ENCODE data around the gene RBM47. TPM values are rescaled to one million over a fixed set of nuclear protein-coding genes. Genes with fewer than 3 reads are reported as not detected.

The RBM47 gene
- total and polyA plus RNA-seq, 2 experiments from 2014 or later: 35.6 to 139 TPM

DNA sequence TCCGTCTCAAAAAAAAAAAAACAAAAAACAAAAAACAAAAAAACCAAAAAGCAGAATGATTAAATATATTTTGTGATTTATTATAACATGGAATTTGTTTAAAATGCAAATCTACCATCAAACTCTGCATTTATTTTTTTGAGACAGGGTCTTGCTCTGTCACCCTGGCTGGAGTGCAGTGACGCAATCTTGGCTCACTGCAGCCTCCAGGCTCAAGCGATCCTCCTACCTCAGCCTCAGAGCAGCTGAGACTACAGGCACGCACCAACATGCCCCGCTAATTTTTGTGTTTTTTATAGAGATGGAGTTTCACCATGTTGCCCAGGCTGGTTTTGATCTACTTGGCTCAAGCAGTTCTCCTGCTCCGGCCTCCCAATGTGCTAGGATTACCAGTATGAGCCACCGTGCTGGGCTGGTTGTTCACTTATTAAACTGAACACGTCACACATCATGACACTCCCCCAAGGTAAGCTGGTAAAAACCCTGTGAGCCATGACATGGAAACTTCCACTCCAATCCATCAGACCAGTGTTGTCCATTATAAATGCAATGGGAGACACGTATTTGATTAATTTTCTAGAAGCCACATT is 45.7 kb downstream of the RBM47 start (continued):
- TF ChIP-seq, protein P1, sequence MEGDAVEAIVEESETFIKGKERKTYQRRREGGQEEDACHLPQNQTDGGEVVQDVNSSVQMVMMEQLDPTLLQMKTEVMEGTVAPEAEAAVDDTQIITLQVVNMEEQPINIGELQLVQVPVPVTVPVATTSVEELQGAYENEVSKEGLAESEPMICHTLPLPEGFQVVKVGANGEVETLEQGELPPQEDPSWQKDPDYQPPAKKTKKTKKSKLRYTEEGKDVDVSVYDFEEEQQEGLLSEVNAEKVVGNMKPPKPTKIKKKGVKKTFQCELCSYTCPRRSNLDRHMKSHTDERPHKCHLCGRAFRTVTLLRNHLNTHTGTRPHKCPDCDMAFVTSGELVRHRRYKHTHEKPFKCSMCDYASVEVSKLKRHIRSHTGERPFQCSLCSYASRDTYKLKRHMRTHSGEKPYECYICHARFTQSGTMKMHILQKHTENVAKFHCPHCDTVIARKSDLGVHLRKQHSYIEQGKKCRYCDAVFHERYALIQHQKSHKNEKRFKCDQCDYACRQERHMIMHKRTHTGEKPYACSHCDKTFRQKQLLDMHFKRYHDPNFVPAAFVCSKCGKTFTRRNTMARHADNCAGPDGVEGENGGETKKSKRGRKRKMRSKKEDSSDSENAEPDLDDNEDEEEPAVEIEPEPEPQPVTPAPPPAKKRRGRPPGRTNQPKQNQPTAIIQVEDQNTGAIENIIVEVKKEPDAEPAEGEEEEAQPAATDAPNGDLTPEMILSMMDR (conservative IDR thresholded peaks at IDR 0.05; ENCODE audit: low read depth in 2 of 2): no peak
- TF ChIP-seq JUNB (IDR thresholded peaks at IDR 0.05; ENCODE audit: unreplicated experiment) (no peak), CREB1 (CRISPR knock-in tag; IDR thresholded peaks at IDR 0.05; ENCODE audit: low read depth) (no peak), ZNF114 (CRISPR knock-in tag; IDR thresholded peaks at IDR 0.05) (no peak), EZH2 (IDR thresholded peaks at IDR 0.05; ENCODE audit: low read depth, unreplicated experiment) (no peak), POLR2AphosphoS5 (IDR thresholded peaks at IDR 0.05; ENCODE audit: low read depth) (no peak), EZH2phosphoT487 (IDR thresholded peaks at IDR 0.05; ENCODE audit: unreplicated experiment) (no peak), NANOG (IDR thresholded peaks at IDR 0.05; ENCODE audit: borderline replicate concordance) (no peak)
- TF ChIP-seq, protein P2, sequence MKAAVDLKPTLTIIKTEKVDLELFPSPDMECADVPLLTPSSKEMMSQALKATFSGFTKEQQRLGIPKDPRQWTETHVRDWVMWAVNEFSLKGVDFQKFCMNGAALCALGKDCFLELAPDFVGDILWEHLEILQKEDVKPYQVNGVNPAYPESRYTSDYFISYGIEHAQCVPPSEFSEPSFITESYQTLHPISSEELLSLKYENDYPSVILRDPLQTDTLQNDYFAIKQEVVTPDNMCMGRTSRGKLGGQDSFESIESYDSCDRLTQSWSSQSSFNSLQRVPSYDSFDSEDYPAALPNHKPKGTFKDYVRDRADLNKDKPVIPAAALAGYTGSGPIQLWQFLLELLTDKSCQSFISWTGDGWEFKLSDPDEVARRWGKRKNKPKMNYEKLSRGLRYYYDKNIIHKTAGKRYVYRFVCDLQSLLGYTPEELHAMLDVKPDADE (IDR thresholded peaks at IDR 0.05): no peak

DNA sequence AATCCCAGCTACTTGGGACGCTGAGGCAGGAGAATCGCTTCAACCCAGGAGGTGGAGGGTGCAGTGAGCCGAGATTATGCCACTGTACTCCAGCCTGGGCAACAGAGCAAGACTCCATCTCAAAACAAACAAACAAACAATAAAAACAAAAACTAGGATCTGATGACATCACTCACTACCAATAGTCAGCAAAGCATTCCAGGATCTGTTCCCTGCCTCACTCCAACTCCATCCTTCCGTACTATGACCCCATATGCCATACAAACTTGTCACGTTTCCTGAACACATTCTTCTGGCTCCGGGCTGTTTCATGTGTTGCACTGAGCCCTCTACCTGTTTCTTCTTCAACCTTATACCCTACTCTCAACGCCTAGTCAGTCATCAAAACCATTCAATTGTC is 47.3 kb downstream of the RBM47 start:
- Histone ChIP-seq H3K79me2 (replicated peaks; ENCODE audit: insufficient read depth) (peaks cover 99% of the 10 kb centered on the region), H3K36me3 (ENCODE audit: insufficient read depth) (no peaks in the 10 kb centered on the region), H3K4me1 (ENCODE audit: insufficient read depth) (peaks cover 31% of the 10 kb centered on the region), H3K27ac (ENCODE audit: low read depth) (0 out of 2 replicates have a peak overlapping the region, but pooled peaks have one; percentile 66), H4K20me1 (replicated peaks; ENCODE audit: insufficient read depth) (peaks cover 16% of the 10 kb centered on the region), H3K4me2 (no peak overlapping the region), H3K9me2 (ENCODE audit: insufficient read depth) (no peaks in the 10 kb centered on the region), H2AFZ (no peak overlapping the region), H3K4me3 (no peak overlapping the region), H3F3A (replicated peaks; ENCODE audit: low read depth) (no peaks in the 10 kb centered on the region; the same call in 1 of the 2 replicates), H3K27me3 (ENCODE audit: insufficient read depth) (no peaks in the 10 kb centered on the region)
- peaks cover 25% of the 10 kb centered on the region for H3K36me3 Mint-ChIP-seq (ENCODE audit: low read depth)
- H3K4me1 Mint-ChIP-seq: peaks cover 56% of the 10 kb centered on the region
- H3K27ac Mint-ChIP-seq: peak overlapping the region; percentile 41; the same call in 1 of the 2 replicates
- H3K9me3 Mint-ChIP-seq: no peaks in the 10 kb centered on the region; the same call in 2 of the 3 replicates
- ATAC-seq (no peak), DNase-seq (ENCODE audit: low spot score) (no peak)
- H3K27me3 Mint-ChIP-seq (ENCODE audit: insufficient read depth, low read depth, poor library complexity): peaks cover 4% of the 10 kb centered on the region
- H3K4me3 Mint-ChIP-seq: no peak overlapping the region; the same call in 2 of the 3 replicates
- TF ChIP-seq, protein P3, sequence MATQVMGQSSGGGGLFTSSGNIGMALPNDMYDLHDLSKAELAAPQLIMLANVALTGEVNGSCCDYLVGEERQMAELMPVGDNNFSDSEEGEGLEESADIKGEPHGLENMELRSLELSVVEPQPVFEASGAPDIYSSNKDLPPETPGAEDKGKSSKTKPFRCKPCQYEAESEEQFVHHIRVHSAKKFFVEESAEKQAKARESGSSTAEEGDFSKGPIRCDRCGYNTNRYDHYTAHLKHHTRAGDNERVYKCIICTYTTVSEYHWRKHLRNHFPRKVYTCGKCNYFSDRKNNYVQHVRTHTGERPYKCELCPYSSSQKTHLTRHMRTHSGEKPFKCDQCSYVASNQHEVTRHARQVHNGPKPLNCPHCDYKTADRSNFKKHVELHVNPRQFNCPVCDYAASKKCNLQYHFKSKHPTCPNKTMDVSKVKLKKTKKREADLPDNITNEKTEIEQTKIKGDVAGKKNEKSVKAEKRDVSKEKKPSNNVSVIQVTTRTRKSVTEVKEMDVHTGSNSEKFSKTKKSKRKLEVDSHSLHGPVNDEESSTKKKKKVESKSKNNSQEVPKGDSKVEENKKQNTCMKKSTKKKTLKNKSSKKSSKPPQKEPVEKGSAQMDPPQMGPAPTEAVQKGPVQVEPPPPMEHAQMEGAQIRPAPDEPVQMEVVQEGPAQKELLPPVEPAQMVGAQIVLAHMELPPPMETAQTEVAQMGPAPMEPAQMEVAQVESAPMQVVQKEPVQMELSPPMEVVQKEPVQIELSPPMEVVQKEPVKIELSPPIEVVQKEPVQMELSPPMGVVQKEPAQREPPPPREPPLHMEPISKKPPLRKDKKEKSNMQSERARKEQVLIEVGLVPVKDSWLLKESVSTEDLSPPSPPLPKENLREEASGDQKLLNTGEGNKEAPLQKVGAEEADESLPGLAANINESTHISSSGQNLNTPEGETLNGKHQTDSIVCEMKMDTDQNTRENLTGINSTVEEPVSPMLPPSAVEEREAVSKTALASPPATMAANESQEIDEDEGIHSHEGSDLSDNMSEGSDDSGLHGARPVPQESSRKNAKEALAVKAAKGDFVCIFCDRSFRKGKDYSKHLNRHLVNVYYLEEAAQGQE (IDR thresholded peaks at IDR 0.05; ENCODE audit: unreplicated experiment): no peak
- no peak for TF ChIP-seq CREB1 (CRISPR knock-in tag; IDR thresholded peaks at IDR 0.05; ENCODE audit: low read depth)
- TF ChIP-seq, protein P1 (conservative IDR thresholded peaks at IDR 0.05; ENCODE audit: low read depth in 2 of 2): no peak

All from GM23338 (cell line).